Loucy (cell line): ENCODE data around the gene DNAH17.

Experiments
- H2AFZ ChIP-seq: fragments of 200-600 bp; sonication (generic); 2 replicates; pipeline ENCODE4 v1.6.0; 2016; ENCODE audit warnings: antibody characterized with exemption, mild to moderate bottlenecking, low read length, moderate library complexity
- H3F3A ChIP-seq: fragments of 200-600 bp; 2 replicates; pipeline ENCODE4 v1.6.0; 2016; ENCODE audit warnings: antibody characterized with exemption, low read depth, mild to moderate bottlenecking
- H3K27me3 ChIP-seq: fragments of 200-600 bp; sonication (generic); 2 replicates; pipeline ENCODE4 v1.6.1; 2014; ENCODE audit warnings: low read length, mild to moderate bottlenecking; ENCODE audit not compliant: insufficient read depth, poor library complexity, severe bottlenecking
- H3K36me3 ChIP-seq: fragments of 200-600 bp; sonication (generic); 2 replicates; pipeline ENCODE4 v1.6.1; 2016; ENCODE audit warnings: low read length; ENCODE audit not compliant: insufficient read depth
- H3K4me1 ChIP-seq: fragments of 200-600 bp; sonication (generic); 2 replicates; pipeline ENCODE4 v1.5.1; 2014; ENCODE audit warnings: low read length, mild to moderate bottlenecking; ENCODE audit not compliant: insufficient read depth, poor library complexity, severe bottlenecking
- H3K4me2 ChIP-seq: fragments of 200-600 bp; sonication (generic); 2 replicates; pipeline ENCODE4 v1.6.0; 2014; ENCODE audit warnings: antibody characterized with exemption, low read length, low read depth, mild to moderate bottlenecking; ENCODE audit not compliant: poor library complexity, severe bottlenecking
- H3K4me3 ChIP-seq: fragments of 200-600 bp; sonication (generic); 2 replicates; pipeline ENCODE4 v1.5.1; 2014; ENCODE audit warnings: low read length, mild to moderate bottlenecking, mixed read lengths; ENCODE audit not compliant: poor library complexity, severe bottlenecking
- H3K79me2 ChIP-seq: fragments of 200-600 bp; sonication (generic); 2 replicates; pipeline ENCODE4 v1.6.1; 2014; ENCODE audit warnings: low read length; ENCODE audit not compliant: insufficient read depth
- H3K9ac ChIP-seq: fragments of 200-600 bp; sonication (generic); 2 replicates; pipeline ENCODE4 v1.6.0; 2014; ENCODE audit warnings: mild to moderate bottlenecking, low read depth, low read length, moderate library complexity; ENCODE audit not compliant: poor library complexity, severe bottlenecking
- H3K9me2 ChIP-seq: fragments of 200-600 bp; sonication (generic); replicated peaks from 2 replicates; pipeline ENCODE4 v1.6.1; 2016; ENCODE audit warnings: low read depth, low read length, mixed read lengths
- H3K9me3 ChIP-seq: fragments of 200-600 bp; sonication (generic); 2 replicates; pipeline ENCODE4 v1.6.1; 2014; ENCODE audit warnings: mild to moderate bottlenecking, antibody characterized with exemption, low read length, low read depth; ENCODE audit not compliant: insufficient read depth
- H4K20me1 ChIP-seq: fragments of 200-600 bp; sonication (generic); 2 replicates; pipeline ENCODE4 v1.6.0; 2014; ENCODE audit warnings: antibody characterized with exemption, low read length, mild to moderate bottlenecking; ENCODE audit not compliant: insufficient read depth, poor library complexity, severe bottlenecking
- CTCF ChIP-seq: fragments of 200-600 bp; sonication (generic); conservative IDR thresholded peaks from 2 replicates; pipeline ENCODE4 v1.5.1; 2014; ENCODE audit warnings: mild to moderate bottlenecking, antibody characterized with exemption, low read length
- EZH2phosphoT487 ChIP-seq: fragments of 200-600 bp; IDR thresholded peaks from 2 replicates; pipeline ENCODE4 v1.6.1; 2018; ENCODE audit warnings: antibody characterized with exemption, mild to moderate bottlenecking, moderate library complexity, borderline replicate concordance

Gene DNAH17

DNA sequence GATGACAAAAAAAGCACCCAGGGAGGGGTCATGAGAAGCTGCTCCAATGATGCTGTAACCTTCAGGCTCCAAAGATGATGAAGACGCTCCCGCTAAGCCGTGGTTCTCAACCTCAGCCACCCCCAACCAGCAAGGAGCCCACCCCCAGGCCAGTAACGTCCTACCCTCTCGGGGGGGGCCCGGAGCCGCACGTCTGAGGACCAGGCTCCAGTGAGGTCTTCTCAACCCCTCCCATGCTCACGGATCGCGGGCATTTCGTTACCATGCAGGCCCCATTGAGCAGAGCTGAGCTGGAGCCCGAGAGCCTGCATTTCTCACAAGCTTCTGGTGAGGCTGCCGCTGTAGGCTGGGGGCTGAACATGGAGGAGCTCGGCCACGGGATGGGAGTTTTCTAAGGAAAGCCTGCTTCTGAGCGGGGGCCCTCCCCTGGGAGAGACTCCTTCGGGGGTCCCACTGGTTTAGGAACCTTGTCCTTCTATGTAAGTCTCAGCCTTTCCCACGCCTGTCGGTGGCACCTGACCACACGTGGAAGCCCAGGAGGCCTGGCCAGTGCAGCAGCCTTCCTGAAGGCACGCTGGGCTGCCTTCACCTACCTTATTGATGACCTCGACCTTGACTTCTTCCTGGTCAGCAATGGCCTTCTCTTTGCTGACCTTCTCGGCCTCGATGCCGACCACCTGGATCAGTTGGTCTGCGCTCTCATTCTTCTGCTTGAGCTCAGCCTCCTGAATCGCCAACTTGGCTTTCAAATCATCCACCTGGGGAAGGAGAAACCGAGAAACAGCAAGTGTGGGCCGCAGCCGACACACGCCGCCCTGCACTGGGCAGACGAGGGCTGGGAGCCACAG lies 116.0 kb downstream of the DNAH17 start:
- H3K4me2 ChIP-seq: no peak overlapping the region
- H3K36me3 ChIP-seq: no peaks in the 10 kb centered on the region
- H4K20me1 ChIP-seq: no peaks in the 10 kb centered on the region
- no peaks in the 10 kb centered on the region for H3K27me3 ChIP-seq
- no peaks in the 10 kb centered on the region for H3K4me1 ChIP-seq
- H3K79me2 ChIP-seq: no peaks in the 10 kb centered on the region
- no peak overlapping the region for H3K4me3 ChIP-seq
- no peaks in the 10 kb centered on the region for H3K9me3 ChIP-seq
- no peak overlapping the region for H2AFZ ChIP-seq
- H3K9ac ChIP-seq: no peak overlapping the region
- no peaks in the 10 kb centered on the region for H3F3A ChIP-seq
- H3K9me2 ChIP-seq: no peaks in the 10 kb centered on the region
- TF ChIP-seq EZH2phosphoT487 (no peak), CTCF (no peak)

GRCh38 chr17:78460176-78460675 lies 117.0 kb downstream of the DNAH17 start:
- Histone ChIP-seq H3K27me3 (no peaks in the 10 kb centered on the region), H3K4me3 (no peak overlapping the region), H3K79me2 (no peaks in the 10 kb centered on the region), H2AFZ (no peak overlapping the region), H3K9me2 (no peaks in the 10 kb centered on the region), H3F3A (no peaks in the 10 kb centered on the region), H3K4me1 (no peaks in the 10 kb centered on the region), H3K4me2 (no peak overlapping the region), H3K9ac (no peak overlapping the region), H3K9me3 (no peaks in the 10 kb centered on the region), H3K36me3 (no peaks in the 10 kb centered on the region), H4K20me1 (no peaks in the 10 kb centered on the region)
- TF ChIP-seq EZH2phosphoT487 (no peak), CTCF (no peak)

DNA sequence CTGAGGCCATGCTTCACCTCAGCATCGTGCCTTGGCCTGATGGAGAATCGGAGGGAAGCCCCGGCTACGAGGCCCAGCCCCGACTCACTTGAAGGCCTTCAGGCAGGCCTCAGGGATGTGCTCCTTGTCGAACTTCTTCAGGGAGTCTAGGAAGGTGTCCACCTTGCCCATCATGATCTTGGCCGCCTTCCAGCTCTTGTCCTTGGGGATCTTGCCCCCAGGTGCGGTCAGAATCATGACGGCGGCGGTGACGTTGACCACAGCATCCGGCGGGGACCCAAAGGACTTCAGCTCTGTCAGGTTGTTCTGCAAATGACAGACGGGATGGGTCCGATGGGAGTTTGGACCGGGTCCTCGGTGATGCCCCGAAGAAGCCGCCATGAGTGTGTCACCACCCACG lies 117.5 kb downstream of the DNAH17 start:
- Histone ChIP-seq H3K9me2 (no peaks in the 10 kb centered on the region), H2AFZ (no peak overlapping the region), H3K4me1 (no peaks in the 10 kb centered on the region), H3K27me3 (no peaks in the 10 kb centered on the region), H3K4me3 (no peak overlapping the region), H3K4me2 (no peak overlapping the region), H4K20me1 (no peaks in the 10 kb centered on the region), H3F3A (no peaks in the 10 kb centered on the region), H3K9me3 (no peaks in the 10 kb centered on the region), H3K36me3 (no peaks in the 10 kb centered on the region), H3K9ac (no peak overlapping the region), H3K79me2 (no peaks in the 10 kb centered on the region)
- TF ChIP-seq EZH2phosphoT487: no peak
- TF ChIP-seq CTCF: no peak
